PC-9 (cell line): Measurements from ENCODE around the gene FXYD7. TPM values are rescaled to one million over a fixed set of nuclear protein-coding genes. Genes with fewer than 3 reads are reported as not detected.

ENCODE experiments used
- BruUV-seq: library from RNA; stranded (reverse); fragments of 400-500 nt; replicated peaks from 2 replicates; lab custom pipeline; 2021; lab: Mats Ljungman, UMichigan
- CTCF ChIA-PET: fragments of 300-600 bp; sonication (Branson Sonifier 250); formaldehyde crosslinking; loops from one replicate; lab custom pipeline; 2022; ENCODE audit warnings: antibody characterized with exemption; lab: Charles Lee
- POLR2A ChIA-PET: fragments of 300-600 bp; sonication (Branson Sonifier 250); formaldehyde crosslinking; loops from one replicate; lab custom pipeline; 2022; ENCODE audit warnings: antibody characterized with exemption; ENCODE audit not compliant: unreplicated experiment; lab: Charles Lee
- DNase-seq, 2 experiments: peaks; one replicate each; pipeline versions ENCODE4 v3.0.0 to v3.0.0-alpha.2; 2015 to 2022; ENCODE audit warnings: mixed read lengths in 1 of 2
- H2AFZ ChIP-seq: fragments of 200-600 bp; sonication (generic); 2 replicates; pipeline ENCODE4 v1.8.1; 2017; ENCODE audit warnings: antibody characterized with exemption
- H3F3A ChIP-seq: fragments of 200-600 bp; sonication (generic); 2 replicates; pipeline ENCODE4 v1.8.1; 2017; ENCODE audit warnings: antibody characterized with exemption, mild to moderate bottlenecking, low read depth; ENCODE audit not compliant: insufficient read depth
- H3K27ac ChIP-seq: fragments of 200-600 bp; sonication (generic); 2 replicates; pipeline ENCODE4 v1.6.1; 2016; ENCODE audit warnings: mixed run types
- H3K27me3 ChIP-seq: fragments of 200-600 bp; sonication (generic); 2 replicates; pipeline ENCODE4 v1.6.1; 2016; ENCODE audit warnings: low read depth, mixed run types; ENCODE audit not compliant: insufficient read depth
- H3K36me3 ChIP-seq: fragments of 200-600 bp; sonication (generic); 2 replicates; pipeline ENCODE4 v1.6.1; 2016; ENCODE audit warnings: low read depth, mixed run types
- H3K4me1 ChIP-seq: fragments of 200-600 bp; sonication (generic); replicated peaks from 2 replicates; pipeline ENCODE4 v1.6.1; 2016; ENCODE audit warnings: mixed run types; ENCODE audit not compliant: insufficient read depth
- H3K4me2 ChIP-seq: fragments of 200-600 bp; sonication (generic); 2 replicates; pipeline ENCODE4 v1.6.1; 2017; ENCODE audit warnings: mixed run types
- H3K4me3 ChIP-seq: fragments of 200-600 bp; sonication (generic); 2 replicates; pipeline ENCODE4 v1.6.1; 2016; ENCODE audit warnings: mixed run types
- H3K79me2 ChIP-seq: fragments of 200-600 bp; sonication (generic); 2 replicates; pipeline ENCODE4 v1.6.1; 2017; ENCODE audit warnings: low read depth, mixed run types
- H3K9me2 ChIP-seq: fragments of 200-600 bp; sonication (generic); 2 replicates; pipeline ENCODE4 v1.8.1; 2017; ENCODE audit warnings: mild to moderate bottlenecking; ENCODE audit not compliant: insufficient read depth
- H3K9me3 ChIP-seq: fragments of 200-600 bp; sonication (generic); 2 replicates; pipeline ENCODE4 v1.8.1; 2016; ENCODE audit warnings: low read depth; ENCODE audit not compliant: insufficient read depth
- H4K20me1 ChIP-seq: fragments of 200-600 bp; sonication (generic); 2 replicates; pipeline ENCODE4 v1.8.1; 2017; ENCODE audit not compliant: insufficient read depth
- EZH2 ChIP-seq: fragments of 200-600 bp; sonication (generic); IDR thresholded peaks from 2 replicates; pipeline ENCODE4 v1.8.0; 2017; ENCODE audit warnings: antibody characterized with exemption, low read depth
- intact Hi-C: fragments of 100-400 bp; cut with micrococcal nuclease; formaldehyde crosslinking; loops from one replicate; pipeline ENCODE4 v1.10.0; 2022; ENCODE audit not compliant: unreplicated experiment
- total RNA-seq: library from RNA; stranded (reverse); gene quantifications from 2 replicates; pipeline ENCODE4 v1.2.3, GENCODE V29; 2021
- TF ChIP-seq, protein P1 (sequence below): fragments of 200-600 bp; sonication (generic); conservative IDR thresholded peaks from 2 replicates; pipeline ENCODE4 v1.6.1; 2017; ENCODE audit warnings: mixed run types, antibody characterized with exemption, mild to moderate bottlenecking, moderate library complexity

The FXYD7 gene
- total RNA-seq, 1 experiment from 2014 or later: not detected

DNA sequence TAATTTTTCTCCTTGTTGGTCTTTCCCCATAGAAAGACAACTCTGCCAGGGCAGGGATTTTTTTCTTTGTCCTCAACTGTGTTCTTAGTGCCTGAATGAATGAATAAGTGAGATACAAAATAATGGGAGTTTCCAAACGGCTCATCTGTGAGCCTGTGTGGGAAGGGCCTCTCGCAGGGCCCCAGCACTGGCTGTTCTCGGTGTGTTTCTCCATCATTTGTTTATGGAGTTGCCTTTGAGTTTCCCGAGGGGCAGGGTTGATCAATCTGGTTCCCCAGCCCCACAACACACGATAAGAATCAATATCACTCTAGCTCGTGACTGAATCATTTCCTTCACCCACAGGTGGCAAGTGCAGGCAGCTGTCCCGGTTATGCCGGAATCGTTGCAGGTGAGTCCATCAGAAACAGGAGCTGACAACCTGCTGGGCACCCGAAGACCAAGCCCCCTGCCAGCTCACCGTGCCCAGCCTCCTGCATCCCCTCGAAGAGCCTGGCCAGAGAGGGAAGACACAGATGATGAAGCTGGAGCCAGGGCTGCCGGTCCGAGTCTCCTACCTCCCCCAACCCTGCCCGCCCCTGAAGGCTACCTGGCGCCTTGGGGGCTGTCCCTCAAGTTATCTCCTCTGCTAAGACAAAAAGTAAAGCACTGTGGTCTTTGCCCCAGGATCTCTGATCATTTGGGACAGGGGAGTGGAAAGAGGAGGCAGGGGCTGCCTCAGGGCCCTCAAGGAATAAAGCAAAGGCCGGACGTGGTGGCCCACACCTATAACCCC, 26.4 kb downstream of the FXYD7 start:
- no peaks in the 10 kb centered on the region for H3K27me3 ChIP-seq
- H3K79me2 ChIP-seq: peaks cover 17% of the 10 kb centered on the region
- TF ChIP-seq, protein P1, sequence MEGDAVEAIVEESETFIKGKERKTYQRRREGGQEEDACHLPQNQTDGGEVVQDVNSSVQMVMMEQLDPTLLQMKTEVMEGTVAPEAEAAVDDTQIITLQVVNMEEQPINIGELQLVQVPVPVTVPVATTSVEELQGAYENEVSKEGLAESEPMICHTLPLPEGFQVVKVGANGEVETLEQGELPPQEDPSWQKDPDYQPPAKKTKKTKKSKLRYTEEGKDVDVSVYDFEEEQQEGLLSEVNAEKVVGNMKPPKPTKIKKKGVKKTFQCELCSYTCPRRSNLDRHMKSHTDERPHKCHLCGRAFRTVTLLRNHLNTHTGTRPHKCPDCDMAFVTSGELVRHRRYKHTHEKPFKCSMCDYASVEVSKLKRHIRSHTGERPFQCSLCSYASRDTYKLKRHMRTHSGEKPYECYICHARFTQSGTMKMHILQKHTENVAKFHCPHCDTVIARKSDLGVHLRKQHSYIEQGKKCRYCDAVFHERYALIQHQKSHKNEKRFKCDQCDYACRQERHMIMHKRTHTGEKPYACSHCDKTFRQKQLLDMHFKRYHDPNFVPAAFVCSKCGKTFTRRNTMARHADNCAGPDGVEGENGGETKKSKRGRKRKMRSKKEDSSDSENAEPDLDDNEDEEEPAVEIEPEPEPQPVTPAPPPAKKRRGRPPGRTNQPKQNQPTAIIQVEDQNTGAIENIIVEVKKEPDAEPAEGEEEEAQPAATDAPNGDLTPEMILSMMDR: no peak
- TF ChIP-seq EZH2: no peak
- ChIA-PET CTCF (no interaction called here), POLR2A (no interaction called here)
- H3K4me2 ChIP-seq: peak overlapping the region; percentile 71
- peak overlapping the region; percentile 23; the same call in 1 of the 2 replicates for H3K4me3 ChIP-seq
- H3K9me3 ChIP-seq: peaks cover 11% of the 10 kb centered on the region; the same call in 1 of the 2 replicates
- peaks cover 45% of the 10 kb centered on the region for H3K36me3 ChIP-seq
- H3F3A ChIP-seq: peaks cover 94% of the 10 kb centered on the region
- peaks cover 58% of the 10 kb centered on the region for H3K4me1 ChIP-seq
- intact Hi-C loops: loop anchor here (2.0 kb wide), 1 partner anchor 45 kb away; no protein-coding TSS in a partner anchor
- H3K9me2 ChIP-seq: no peaks in the 10 kb centered on the region
- BruUV-seq: no TSS peak
- DNase-seq: peak in 1 of 2 experiments; percentile 72
- H4K20me1 ChIP-seq: no peaks in the 10 kb centered on the region
- H2AFZ ChIP-seq: no peak overlapping the region
- H3K27ac ChIP-seq: peak overlapping the region; percentile 97

DNA sequence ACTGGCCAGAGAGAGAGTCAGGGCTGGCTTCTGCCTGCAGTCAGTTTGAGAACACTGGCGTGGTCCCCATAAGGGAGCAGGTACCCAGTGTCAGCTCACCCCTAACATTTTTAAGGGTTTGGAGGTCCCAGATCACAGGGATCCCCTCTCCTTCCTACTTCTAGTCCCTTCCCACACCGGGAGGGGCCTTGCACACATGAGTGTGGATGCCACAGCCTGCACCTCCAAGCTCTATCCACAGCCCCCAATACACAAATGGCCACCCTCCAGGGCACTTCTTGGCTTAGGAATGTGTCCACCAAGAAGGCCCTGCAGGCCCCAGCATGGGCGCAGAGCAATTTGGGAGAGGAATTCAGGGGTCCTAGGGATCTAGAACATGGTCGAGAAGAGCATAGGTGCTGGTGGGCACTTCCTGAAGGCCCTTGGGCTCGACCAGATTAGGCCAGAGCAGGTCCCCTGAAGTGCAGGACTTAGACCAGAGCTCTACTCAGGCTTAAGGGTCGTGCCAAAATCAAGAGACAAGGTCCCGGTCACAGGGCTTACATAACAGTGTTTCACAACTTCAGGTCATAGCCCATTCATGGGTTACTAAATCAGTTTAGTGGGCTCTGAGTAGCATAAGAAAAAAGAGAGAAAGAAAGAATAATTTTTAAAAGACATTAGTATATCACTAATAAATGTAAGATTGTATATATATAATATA, 27.5 kb downstream of the FXYD7 start:
- H2AFZ ChIP-seq: no peak overlapping the region
- H3K4me1 ChIP-seq: peaks cover 57% of the 10 kb centered on the region
- no peaks in the 10 kb centered on the region for H3K27me3 ChIP-seq
- peak overlapping the region; percentile 97; the same call in 1 of the 2 replicates for H3K27ac ChIP-seq
- no peak overlapping the region for H3K4me3 ChIP-seq
- H3K36me3 ChIP-seq: peaks cover 34% of the 10 kb centered on the region
- POLR2A ChIA-PET: no interaction called here
- H3F3A ChIP-seq: peaks cover 90% of the 10 kb centered on the region
- intact Hi-C loops: no loop called here
- no peak overlapping the region for H3K4me2 ChIP-seq
- H3K79me2 ChIP-seq: peaks cover 11% of the 10 kb centered on the region
- no peak for DNase-seq
- no peak for TF ChIP-seq EZH2
- TF ChIP-seq, protein P1: no peak
- CTCF ChIA-PET: no interaction called here
- H3K9me2 ChIP-seq: no peaks in the 10 kb centered on the region
- H3K9me3 ChIP-seq: peaks cover 1% of the 10 kb centered on the region; the same call in 1 of the 2 replicates
- BruUV-seq: no TSS peak
- no peaks in the 10 kb centered on the region for H4K20me1 ChIP-seq

DNA sequence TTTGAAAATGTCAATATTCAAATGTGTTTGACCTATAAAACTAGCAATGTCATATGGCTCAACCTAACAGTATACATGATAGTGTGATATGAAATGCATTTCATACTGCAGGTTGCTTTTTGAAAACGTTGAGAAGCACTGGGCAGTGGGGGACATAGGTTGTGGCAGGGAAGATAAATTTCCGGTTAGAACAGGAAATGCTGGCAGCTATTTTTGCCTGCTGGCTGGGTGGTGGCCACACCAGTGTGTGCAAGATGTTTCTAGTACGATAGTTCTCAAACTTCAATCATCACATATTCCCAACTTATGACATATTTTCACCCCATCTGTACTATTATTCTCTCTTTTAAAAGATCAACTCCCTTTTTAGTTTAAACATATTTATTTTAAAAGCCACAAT, 28.7 kb downstream of the FXYD7 start:
- BruUV-seq: no TSS peak
- H3K9me2 ChIP-seq: no peaks in the 10 kb centered on the region
- H3K27me3 ChIP-seq: no peaks in the 10 kb centered on the region

More for the DNA sequence above, 28.7 kb downstream of the FXYD7 start:
- Histone ChIP-seq H3K4me2 (no peak overlapping the region), H3K9me3 (no peaks in the 10 kb centered on the region), H3F3A (peaks cover 89% of the 10 kb centered on the region), H4K20me1 (no peaks in the 10 kb centered on the region), H2AFZ (no peak overlapping the region), H3K27ac (peak overlapping the region; percentile 22; the same call in 1 of the 2 replicates), H3K79me2 (no peaks in the 10 kb centered on the region), H3K4me3 (no peak overlapping the region), H3K4me1 (peaks cover 56% of the 10 kb centered on the region), H3K36me3 (peaks cover 21% of the 10 kb centered on the region)
- ChIA-PET CTCF (interaction anchor here (0.5 kb wide), 1 partner anchor 116 kb away, joined by 4 read pairs; no protein-coding TSS in a partner anchor), POLR2A (no interaction called here)
- TF ChIP-seq, protein P1: no peak
- TF ChIP-seq EZH2: no peak
- DNase-seq: no peak
- intact Hi-C loops: no loop called here
